HG03025 (cell line): ENCODE data around the gene NDEL1.

Experiments used
- ATAC-seq: cut with Tn5 transposase; IDR thresholded peaks from one replicate; pipeline ENCODE4 v1.9.1; 2021; ENCODE audit warnings: mild to moderate bottlenecking, moderate library complexity; ENCODE audit not compliant: unreplicated experiment, low FRiP score

NDEL1 gene

GRCh38 chr17:8451933-8452614 is 16.4 kb downstream of the NDEL1 start:
- no peak for ATAC-seq

GRCh38 chr17:8453326-8453725 is 17.6 kb downstream of the NDEL1 start:
- no peak for ATAC-seq

GRCh38 chr17:8455665-8456209 is 20.1 kb downstream of the NDEL1 start:
- ATAC-seq: no peak

GRCh38 chr17:8458128-8458527 is 22.4 kb downstream of the NDEL1 start:
- ATAC-seq: no peak

- no peak for ATAC-seq
Measured at GRCh38 chr17:8459107-8459506, 23.4 kb downstream of the NDEL1 start.

- no peak for ATAC-seq
Measured at GRCh38 chr17:8459831-8460230, 24.1 kb downstream of the NDEL1 start.

- no peak for ATAC-seq
Measured at GRCh38 chr17:8462564-8462963, 26.9 kb downstream of the NDEL1 start.

- ATAC-seq: no peak
Measured at GRCh38 chr17:8463099-8463498, 27.4 kb downstream of the NDEL1 start.

GRCh38 chr17:8464941-8465340 is 29.3 kb downstream of the NDEL1 start:
- no peak for ATAC-seq

GRCh38 chr17:8465356-8465755 is 29.7 kb downstream of the NDEL1 start:
- ATAC-seq: no peak

- ATAC-seq: no peak
Measured at GRCh38 chr17:8465759-8466158, 30.1 kb downstream of the NDEL1 start.

- no peak for ATAC-seq
Measured at GRCh38 chr17:8466456-8466855, 30.8 kb downstream of the NDEL1 start.

- ATAC-seq: no peak
Measured at GRCh38 chr17:8466873-8467272, 31.2 kb downstream of the NDEL1 start.

- ATAC-seq: no peak
Measured at GRCh38 chr17:8467527-8467926, 31.8 kb downstream of the NDEL1 start.

GRCh38 chr17:8468127-8468526 is 32.4 kb downstream of the NDEL1 start:
- no peak for ATAC-seq

- no peak for ATAC-seq
Measured at GRCh38 chr17:8468980-8469379, 33.3 kb downstream of the NDEL1 start.

GRCh38 chr17:8469964-8470363 is 34.3 kb downstream of the NDEL1 start:
- ATAC-seq: no peak

GRCh38 chr17:8470447-8471047 is 34.9 kb downstream of the NDEL1 start:
- no peak for ATAC-seq

GRCh38 chr17:8472663-8473062 is 37.0 kb downstream of the NDEL1 start:
- no peak for ATAC-seq

GRCh38 chr17:8473451-8474192 is 37.9 kb downstream of the NDEL1 start:
- no peak for ATAC-seq

GRCh38 chr17:8474826-8475225 is 39.1 kb downstream of the NDEL1 start:
- no peak for ATAC-seq
